ENCODE measurements around the gene NCOR2. TPM values are rescaled to one million over a fixed set of nuclear protein-coding genes. Genes with fewer than 3 reads are reported as not detected.

The NCOR2 gene
- total RNA-seq, 3 donors from 2014 or later: 159 to 269 (median 161) TPM

DNA sequence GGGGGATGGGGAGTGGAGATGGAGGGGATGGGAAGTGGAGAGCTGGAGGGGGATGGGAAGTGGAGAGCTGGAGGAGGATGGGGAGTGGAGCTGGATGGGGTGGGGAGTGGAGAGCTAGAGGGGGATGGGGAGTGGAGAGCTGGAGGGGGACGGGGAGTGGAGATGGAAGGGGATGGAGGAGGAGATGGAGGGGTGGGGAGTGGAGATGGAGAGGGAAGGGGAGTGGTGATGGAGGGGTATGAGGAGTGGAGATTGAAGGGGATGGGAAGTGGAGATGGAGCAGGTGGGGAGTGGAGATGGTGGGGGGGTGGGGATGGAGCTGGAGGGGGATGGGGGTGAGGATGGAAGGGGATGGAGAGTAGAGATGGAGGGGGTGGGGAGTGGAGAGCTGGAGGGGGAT lies 26.1 kb downstream of the NCOR2 start:
- Histone ChIP-seq H3K9me3 (no peaks in the 10 kb centered on the region), H3K4me3 (no peak overlapping the region), H3K36me3 (ENCODE audit: low read depth) (no peaks in the 10 kb centered on the region), H3K4me1 (ENCODE audit: low read depth) (peaks cover 49% of the 10 kb centered on the region)
- ATAC-seq: no peak
- TF ChIP-seq, protein P1, sequence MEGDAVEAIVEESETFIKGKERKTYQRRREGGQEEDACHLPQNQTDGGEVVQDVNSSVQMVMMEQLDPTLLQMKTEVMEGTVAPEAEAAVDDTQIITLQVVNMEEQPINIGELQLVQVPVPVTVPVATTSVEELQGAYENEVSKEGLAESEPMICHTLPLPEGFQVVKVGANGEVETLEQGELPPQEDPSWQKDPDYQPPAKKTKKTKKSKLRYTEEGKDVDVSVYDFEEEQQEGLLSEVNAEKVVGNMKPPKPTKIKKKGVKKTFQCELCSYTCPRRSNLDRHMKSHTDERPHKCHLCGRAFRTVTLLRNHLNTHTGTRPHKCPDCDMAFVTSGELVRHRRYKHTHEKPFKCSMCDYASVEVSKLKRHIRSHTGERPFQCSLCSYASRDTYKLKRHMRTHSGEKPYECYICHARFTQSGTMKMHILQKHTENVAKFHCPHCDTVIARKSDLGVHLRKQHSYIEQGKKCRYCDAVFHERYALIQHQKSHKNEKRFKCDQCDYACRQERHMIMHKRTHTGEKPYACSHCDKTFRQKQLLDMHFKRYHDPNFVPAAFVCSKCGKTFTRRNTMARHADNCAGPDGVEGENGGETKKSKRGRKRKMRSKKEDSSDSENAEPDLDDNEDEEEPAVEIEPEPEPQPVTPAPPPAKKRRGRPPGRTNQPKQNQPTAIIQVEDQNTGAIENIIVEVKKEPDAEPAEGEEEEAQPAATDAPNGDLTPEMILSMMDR (IDR thresholded peaks at IDR 0.05): no peak
- DNase-seq: no peak
- intact Hi-C loops (cut with DNase I, micrococcal nuclease): no loop called here

DNA sequence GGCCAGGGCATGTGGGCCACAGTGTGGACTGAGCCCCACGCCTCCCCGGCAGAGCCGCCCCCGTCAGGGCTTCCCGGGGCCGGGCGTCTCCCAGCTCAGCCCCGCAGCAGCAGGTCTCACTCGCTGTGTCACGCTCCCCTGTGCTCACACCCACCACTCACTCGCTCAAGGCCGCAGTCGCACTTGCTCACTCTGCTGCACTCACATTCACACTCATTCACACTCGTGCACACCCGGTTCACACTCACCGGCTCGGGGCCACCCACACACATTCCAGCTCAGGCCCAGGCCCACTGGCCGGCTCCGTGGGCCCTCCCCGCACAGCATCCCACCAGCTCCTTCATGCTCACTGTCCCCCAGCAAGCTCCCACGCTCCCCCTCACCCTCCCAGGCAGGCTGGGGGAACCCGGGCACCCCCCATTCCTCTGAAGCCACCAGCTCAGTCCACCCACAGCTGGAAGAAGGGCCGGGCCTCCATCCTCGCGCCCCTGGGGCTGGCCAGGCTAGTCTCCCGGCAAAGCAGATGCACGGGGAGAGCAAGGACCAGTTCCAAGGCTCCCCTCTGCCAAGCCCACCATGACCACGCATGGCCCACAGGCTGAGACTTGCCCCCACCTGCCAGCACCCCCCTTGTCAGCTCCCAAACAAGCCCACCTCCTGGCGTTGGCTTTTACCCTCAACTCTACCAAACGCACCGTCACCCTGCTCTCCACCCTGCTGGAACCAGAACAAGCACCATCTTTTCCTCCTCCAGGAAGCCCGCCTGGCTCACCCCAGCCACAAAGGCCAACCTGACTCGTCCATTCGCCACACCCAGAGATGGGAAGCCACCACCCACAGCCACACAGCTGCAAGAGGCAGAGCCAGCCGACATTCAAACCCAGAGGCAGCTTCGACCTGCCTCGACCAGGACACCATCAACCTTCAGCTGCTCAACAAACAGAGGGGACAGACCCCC lies 28.0 kb downstream of the NCOR2 start:
- H3K4me1 ChIP-seq (ENCODE audit: low read depth): peaks cover 37% of the 10 kb centered on the region
- no peak for DNase-seq
- H3K4me3 ChIP-seq: no peak overlapping the region
- H3K9me3 ChIP-seq: no peaks in the 10 kb centered on the region
- intact Hi-C loops (cut with DNase I, micrococcal nuclease): no loop called here
- H3K36me3 ChIP-seq (ENCODE audit: low read depth): no peaks in the 10 kb centered on the region
- TF ChIP-seq, protein P1 (IDR thresholded peaks at IDR 0.05): no peak
- ATAC-seq: no peak

DNA sequence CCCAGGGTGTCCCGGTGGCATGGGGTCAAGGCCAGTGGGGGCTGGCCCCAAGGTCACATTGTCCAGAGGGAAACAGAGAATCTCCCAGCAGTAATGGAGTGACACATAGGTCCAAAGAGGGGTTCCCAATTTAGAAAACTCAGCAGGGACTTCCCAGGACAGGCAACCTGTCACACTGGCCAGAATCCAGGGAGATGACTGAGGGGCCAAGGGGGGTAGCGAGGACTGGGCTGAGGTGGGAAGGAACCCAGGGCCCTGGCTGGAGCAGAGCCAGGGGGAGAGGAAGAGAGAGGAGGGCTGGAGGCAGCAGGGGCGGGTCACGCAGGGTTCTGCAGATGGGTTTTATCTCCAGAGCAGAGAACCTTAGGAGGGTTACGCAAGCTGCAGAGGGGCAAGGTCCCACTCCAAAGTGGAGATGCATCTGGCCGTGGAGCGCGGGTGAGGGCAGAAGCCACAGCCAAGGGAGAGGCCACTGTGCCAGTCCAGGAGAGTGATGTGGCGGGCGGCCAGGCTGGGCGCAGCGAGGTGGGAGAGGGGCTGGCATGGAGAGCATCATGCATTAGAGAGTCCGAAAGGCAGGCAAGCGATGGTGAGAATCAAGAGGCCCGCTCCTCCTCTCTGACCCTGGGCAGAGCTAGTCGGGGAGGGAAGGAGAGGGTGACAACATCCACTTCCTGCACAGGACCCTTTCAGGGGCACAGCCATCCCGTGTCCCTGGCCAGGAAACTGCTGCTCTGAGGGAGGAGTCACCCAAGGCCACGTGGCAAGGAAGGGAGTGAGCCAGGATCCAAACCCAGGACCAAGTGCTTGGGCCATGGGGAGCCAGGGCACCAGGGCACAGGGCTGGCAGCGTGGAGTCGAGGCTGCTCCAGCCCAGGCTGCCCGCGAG lies 29.0 kb downstream of the NCOR2 start:
- ATAC-seq (peak; percentile 13), DNase-seq (no peak)
- intact Hi-C loops (cut with DNase I, micrococcal nuclease): no loop called here
- H3K4me3 ChIP-seq: no peak overlapping the region
- no peaks in the 10 kb centered on the region for H3K36me3 ChIP-seq (ENCODE audit: low read depth)
- H3K9me3 ChIP-seq: no peaks in the 10 kb centered on the region
- TF ChIP-seq, protein P1 (IDR thresholded peaks at IDR 0.05): no peak
- peaks cover 28% of the 10 kb centered on the region for H3K4me1 ChIP-seq (ENCODE audit: low read depth)

DNA sequence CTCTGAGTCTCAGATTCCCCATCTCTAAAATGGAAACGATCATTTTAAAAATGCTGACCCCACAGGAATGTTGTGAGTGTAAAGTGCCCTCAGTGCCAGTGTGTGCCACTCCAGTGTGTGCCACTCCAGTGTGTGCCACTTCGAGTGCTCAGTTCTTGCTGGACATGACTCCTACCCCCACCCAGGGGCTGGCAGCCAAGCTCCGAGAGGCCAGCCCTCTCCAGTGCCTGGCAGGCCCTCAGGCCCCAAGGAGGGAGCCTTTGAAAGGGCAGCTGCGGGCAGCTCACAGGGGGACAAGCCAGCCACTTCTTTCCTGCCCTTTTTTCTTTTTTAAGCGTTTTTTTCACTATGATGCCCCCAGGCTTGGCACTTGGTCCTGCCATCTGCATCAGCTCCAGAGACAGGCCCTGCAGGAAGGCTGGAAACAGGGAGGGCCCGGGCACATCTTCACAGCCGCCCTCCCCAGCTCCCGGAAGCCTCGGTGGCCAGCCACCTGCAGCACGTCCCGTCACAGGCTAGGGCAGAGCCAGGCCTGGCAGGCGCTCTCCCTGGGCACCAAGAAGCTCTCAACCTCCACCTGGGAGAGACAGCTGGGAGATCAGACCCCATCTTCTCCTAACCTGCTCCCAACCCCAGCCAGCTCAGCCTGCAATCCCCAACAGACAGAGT lies 29.8 kb downstream of the NCOR2 start:
- no peaks in the 10 kb centered on the region for H3K9me3 ChIP-seq
- H3K4me1 ChIP-seq (ENCODE audit: low read depth): peaks cover 20% of the 10 kb centered on the region
- no peaks in the 10 kb centered on the region for H3K36me3 ChIP-seq (ENCODE audit: low read depth)
- ATAC-seq (no peak), DNase-seq (no peak)
- TF ChIP-seq, protein P1 (IDR thresholded peaks at IDR 0.05): no peak
- H3K4me3 ChIP-seq: no peak overlapping the region
- intact Hi-C loops (cut with DNase I, micrococcal nuclease): no loop called here

DNA sequence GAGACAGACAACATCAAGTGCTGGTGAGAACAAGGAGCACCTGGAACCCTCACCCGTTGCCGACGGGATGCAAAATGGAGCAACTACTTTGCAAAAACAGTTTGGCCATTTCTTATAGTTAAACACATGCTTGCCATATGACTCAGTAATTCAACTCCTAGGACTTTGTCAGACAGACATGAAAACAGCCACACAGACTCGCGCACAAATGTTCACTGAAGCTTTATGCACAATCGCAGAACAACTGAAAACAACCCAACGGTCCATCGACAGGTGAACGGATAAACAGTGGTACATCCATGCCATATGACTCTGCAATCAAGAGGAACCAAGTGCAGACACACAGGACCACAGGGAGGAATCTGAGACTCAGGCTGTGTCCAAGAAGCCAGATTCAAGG lies 30.8 kb downstream of the NCOR2 start:
- ATAC-seq: no peak
- no peaks in the 10 kb centered on the region for H3K36me3 ChIP-seq (ENCODE audit: low read depth)

More for the DNA sequence above, 30.8 kb downstream of the NCOR2 start:
- TF ChIP-seq, protein P1 (IDR thresholded peaks at IDR 0.05): no peak
- H3K9me3 ChIP-seq: no peaks in the 10 kb centered on the region
- intact Hi-C loops (cut with DNase I, micrococcal nuclease): no loop called here
- no peak overlapping the region for H3K4me3 ChIP-seq
- no peak for DNase-seq
- peaks cover 12% of the 10 kb centered on the region for H3K4me1 ChIP-seq (ENCODE audit: low read depth)

Data from mucosa of descending colon (tissue), 3 donors.